H1 (cell line): ENCODE results near the gene UBAC1. TPM values are rescaled to one million over a fixed set of nuclear protein-coding genes. Genes with fewer than 3 reads are reported as not detected.

Experiments used
- ATF2 ChIP-seq: IDR thresholded peaks from 2 replicates; pipeline ENCODE4 v1.6.1; 2012; ENCODE audit warnings: low read length, inconsistent platforms
- CHD7 ChIP-seq: fragments of 300-600 bp; sonication (generic); IDR thresholded peaks from 2 replicates; pipeline ENCODE4 v1.7.1; 2012; ENCODE audit warnings: low read length, moderate library complexity, mild to moderate bottlenecking, inconsistent platforms; ENCODE audit not compliant: insufficient replicate concordance
- EZH2 ChIP-seq: fragments of 200-600 bp; sonication (generic); IDR thresholded peaks from 2 replicates; pipeline ENCODE4 v1.7.1; 2012; ENCODE audit warnings: low read depth, mild to moderate bottlenecking, moderate library complexity, low read length, inconsistent platforms; ENCODE audit not compliant: severe bottlenecking
- GTF2F1 ChIP-seq: IDR thresholded peaks from 2 replicates; pipeline ENCODE4 v1.6.1; 2012; ENCODE audit warnings: low read depth, low read length, improper control_type of control experiment, borderline replicate concordance
- HDAC2 ChIP-seq, 2 experiments: fragments of 300-600 bp in 1 of 2; sonication (generic) in 1 of 2; IDR thresholded peaks; 2 replicates each; pipeline ENCODE4 v1.6.1; 2011 to 2012; ENCODE audit warnings: low read depth in 2 of 2, low read length in 2 of 2, mild to moderate bottlenecking in 2 of 2, moderate library complexity in 2 of 2, borderline replicate concordance in 1 of 2, inconsistent platforms in 1 of 2
- KDM4A ChIP-seq: IDR thresholded peaks from one replicate; pipeline ENCODE4 v1.7.1; 2012; ENCODE audit warnings: low read depth, mild to moderate bottlenecking, moderate library complexity, low read length, inconsistent platforms; ENCODE audit not compliant: severe bottlenecking
- KDM5A ChIP-seq: fragments of 200-600 bp; IDR thresholded peaks from 2 replicates; pipeline ENCODE4 v1.7.1; 2012; ENCODE audit warnings: mild to moderate bottlenecking, low read length, inconsistent platforms, mixed read lengths
- MAFK ChIP-seq: IDR thresholded peaks from 2 replicates; pipeline ENCODE4 v1.6.1; 2012; ENCODE audit warnings: low read depth, mild to moderate bottlenecking, improper control_type of control experiment, low read length
- RBBP5 ChIP-seq: IDR thresholded peaks from 2 replicates; pipeline ENCODE4 v1.7.1; 2012; ENCODE audit warnings: low read depth, mild to moderate bottlenecking, inconsistent platforms, low read length, moderate library complexity, borderline replicate concordance
- SP1 ChIP-seq: IDR thresholded peaks from 2 replicates; pipeline ENCODE4 v1.6.1; 2011; ENCODE audit warnings: low read depth, low read length
- polyA plus RNA-seq, 7 experiments: library from polyadenylated mRNA; depleted of rRNA in 3 of 7; stranded (reverse) in 5 of 7; unstranded in 2 of 7; fragments of >200 nt in 5 of 7; fragments of 200-250 nt in 2 of 7; gene quantifications; 1 replicate in 5 of 7; 2 replicates in 1 of 7; 4 replicates in 1 of 7; pipeline versions ENCODE4 v1.2.1 to v1.2.3, GENCODE V29; 2011 to 2013; ENCODE audit warnings: missing spikeins in 2 of 7, mixed read lengths in 2 of 7
- total RNA-seq: library from RNA; stranded (reverse); fragmentation: NEBNext Ultra II Directional; extraction: Animal tissue kit (Norgen Biotek cat#: 25700); gene quantifications from 2 replicates; pipeline ENCODE4 v1.2.1, GENCODE V29; 2021

The UBAC1 gene
- total and polyA plus RNA-seq, 2 of the 8 experiments (the other 6 are each of a cell fraction or from before 2014, with no cell fraction given): 59.3 to 85.2 TPM

DNA sequence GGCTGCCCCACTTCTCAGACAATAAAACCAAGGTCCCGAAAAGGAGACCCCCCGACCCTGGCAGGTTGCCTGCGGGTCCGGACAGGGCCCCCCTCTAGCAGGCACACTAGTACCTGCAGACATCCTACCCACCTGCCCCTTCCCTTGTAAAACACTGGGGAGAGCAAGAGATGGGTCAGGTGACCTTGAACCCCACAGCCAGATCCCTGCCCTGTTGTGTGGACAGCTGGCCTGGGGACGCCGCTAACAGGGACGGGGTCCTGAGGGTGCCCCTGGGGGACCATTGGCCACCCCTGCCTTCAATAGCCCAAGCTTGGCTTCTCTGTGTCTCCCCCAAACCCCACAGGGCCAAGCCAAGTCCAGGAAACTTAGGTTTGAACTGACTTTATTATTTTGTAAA is 45.0 kb upstream of the UBAC1 start (continued):
- TF ChIP-seq CHD7 (no peak), HDAC2 (IDR thresholded peaks at IDR 0.05; ENCODE audit: borderline replicate concordance in 1 of 2, low read depth in 2 of 2, low read length in 2 of 2) (no peak), SP1 (no peak), MAFK (no peak), GTF2F1 (no peak), EZH2 (no peak), ATF2 (no peak), KDM5A (no peak), RBBP5 (no peak), KDM4A (no peak)
